NCI-H526 (cell line): Measurements from ENCODE around the gene POGLUT2.

Experiments
- DNase-seq, 2 experiments: peaks; one replicate each; lab custom pipeline; 2025; lab: John Stamatoyannopoulos, UW

POGLUT2 gene

DNA sequence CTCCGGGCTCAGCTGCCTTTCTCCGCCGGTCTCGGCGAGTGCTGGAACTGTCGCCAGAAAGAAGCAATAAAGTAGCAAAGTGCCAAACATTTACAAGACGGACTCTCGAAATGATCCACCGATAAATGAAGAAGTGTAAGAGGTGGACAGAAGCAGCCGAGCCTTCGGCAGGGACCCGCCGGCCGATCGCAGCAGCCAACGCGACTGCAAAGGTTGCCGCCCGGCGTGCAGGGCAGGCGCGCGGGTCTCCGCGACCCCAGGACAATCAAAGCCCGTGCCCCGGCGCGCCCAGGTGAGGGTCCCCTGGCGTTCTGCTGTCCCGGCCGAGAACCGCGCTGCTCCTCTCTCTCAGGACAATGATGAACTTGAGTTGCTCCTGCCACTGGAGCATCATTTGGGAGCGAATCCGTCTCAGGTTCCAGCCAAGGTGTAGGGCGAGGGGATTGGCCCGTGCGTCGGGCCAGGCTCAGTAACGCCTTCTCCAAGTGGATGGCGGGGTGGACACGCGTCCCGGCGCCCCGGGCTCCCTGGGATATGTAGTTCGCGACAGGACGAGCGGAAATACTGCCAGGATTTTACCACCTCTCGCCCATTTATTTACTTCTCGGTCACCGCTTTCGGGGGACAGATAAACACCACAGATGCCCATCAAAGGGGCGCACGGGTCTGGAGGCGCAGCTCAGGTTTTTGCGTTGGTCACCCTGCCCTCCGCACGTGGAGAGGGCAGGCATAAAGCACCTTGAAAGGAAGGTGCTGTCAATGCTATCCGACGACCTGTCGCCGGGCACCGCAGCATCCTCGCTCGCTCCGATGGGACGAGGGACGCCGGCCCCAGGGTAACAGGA is at the start of gene POGLUT2, which contains the start of gene BIVM:
POGLUT2 (minus strand) TSS at position 396 of the 845 bp plus-strand sequence; CDS start at position 90, 306 bp downstream.
BIVM (plus strand) TSS at position 539 of the 845 bp plus-strand sequence. CDS start 8,149 bp downstream, outside the sequence.
- DNase-seq = peak; percentile 95 to 97

DNA sequence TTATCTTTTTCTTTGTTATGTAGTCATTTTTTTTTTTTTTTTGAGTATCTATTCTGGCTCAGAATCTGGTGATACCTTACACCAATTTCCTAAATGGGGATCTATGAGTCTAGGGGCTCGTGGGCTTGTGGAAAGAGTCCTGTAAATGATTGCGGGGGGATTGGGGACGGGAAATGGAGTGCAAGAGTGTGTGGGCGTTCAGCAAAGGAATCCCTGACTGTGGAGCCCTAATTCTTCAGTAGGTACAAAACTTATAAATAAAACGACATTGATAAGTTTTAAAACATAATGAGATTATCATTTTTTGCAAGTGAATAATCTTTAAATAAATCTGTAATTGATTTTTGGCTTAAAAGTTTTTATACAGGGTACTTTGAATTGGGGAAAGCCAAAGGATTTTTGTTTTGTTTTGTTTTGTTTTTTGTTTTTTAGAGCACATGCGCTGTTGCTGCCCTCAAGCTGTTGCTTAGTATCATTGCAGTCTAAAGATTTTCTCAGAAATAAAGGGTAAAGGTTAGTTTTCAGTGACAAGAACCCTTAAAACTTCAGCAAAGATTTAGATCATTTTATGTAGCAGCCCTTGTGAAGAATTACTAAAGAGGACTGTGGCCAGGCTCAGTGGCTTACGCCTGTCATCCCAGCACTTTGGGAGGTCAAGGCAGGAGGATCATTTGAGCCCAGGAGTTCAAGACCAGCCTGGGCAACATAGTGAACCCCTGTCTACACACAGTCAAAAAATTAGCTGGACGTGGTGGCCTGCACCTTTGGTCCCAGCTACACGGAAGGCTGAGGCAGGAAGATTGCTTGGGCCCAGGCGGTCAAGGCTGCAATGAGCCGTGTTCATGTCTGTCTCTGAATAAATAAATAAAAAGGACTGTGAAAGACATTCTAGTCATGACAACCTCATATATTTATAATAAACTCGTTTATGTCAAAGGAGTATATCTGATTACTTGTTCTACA is 48.8 kb upstream of the POGLUT2 start:
- DNase-seq = peak; percentile 52 to 55

DNA sequence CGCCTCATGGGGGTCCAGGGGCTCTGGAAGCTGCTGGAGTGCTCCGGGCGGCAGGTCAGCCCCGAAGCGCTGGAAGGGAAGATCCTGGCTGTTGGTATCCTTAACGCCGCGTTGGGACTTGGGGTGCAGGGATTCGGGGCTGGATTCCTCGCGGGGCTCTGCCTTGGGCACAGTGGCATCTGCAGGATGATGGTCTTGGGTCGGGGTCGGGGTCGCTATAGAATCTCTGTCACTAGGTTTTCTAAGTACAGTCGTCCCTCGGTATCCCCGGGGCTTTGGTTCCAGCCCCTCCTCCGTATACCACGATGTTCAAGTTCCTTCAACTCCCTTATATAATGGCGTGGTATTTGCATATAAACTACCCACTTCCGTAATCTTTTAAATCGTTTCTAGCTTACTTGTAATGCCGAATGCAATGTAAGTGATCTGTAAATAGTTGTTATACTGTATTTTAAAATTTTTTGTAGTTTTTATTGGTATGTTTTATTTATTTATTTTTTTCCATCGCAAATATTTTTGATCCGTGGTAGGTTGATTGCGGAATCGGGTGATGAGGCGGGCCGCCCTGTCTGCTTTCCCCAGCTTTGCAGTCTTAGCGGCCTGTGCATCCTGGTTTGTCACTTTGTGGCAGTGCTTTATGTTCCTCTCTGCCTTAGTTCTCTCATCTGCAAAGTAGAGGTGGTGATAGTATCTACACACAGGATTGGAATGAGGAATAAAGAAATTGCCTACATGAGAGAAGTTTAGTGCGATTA is 47.7 kb upstream of the POGLUT2 start:
- DNase-seq = peak; percentile 45 to 68

DNA sequence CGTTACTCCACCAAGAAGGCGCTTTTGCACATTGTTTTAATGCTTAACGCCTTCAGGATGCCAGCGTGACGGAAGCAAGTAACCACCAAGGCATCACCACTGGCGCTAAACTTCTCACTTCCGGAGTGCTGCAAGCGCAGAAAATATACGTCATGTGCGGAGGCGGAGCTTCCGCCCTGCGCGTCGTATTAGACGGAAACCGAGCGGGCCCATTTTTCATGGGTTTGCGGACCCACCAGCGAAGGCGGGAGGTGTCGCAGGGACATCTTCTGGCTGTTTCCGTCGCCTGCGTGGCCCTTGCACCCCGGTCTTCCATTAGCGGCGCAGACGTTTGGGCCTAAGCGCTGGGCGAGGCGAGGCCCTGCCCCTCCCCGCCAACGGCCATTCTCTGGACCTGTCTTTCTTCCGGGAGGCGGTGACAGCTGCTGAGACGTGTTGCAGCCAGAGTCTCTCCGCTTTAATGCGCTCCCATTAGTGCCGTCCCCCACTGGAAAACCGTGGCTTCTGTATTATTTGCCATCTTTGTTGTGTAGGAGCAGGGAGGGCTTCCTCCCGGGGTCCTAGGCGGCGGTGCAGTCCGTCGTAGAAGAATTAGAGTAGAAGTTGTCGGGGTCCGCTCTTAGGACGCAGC is 47.0 kb upstream of the POGLUT2 start, which contains the start of gene ERCC5:
ERCC5 (plus strand) TSS at position 403 of the 631 bp plus-strand sequence. CDS start 235 bp downstream, outside the sequence.
- DNase-seq = peak; percentile 92 to 97

DNA sequence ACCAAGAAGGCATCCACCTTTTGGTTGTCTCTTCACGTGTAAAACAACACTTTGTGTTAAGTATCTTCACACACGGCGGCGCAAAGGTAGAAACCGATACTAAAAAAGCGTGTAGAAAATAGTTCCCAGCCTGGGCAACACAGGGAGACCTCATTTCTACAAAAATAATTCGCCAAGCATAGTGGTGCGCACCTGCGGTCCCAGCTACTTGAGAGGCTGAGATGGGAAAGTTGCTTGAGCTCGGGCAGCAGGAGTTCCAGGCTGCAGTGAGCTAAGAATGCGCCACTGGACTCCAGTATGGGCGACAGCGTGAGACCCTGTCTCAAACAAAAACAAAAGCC is 46.5 kb upstream of the POGLUT2 start:
- no peak for DNase-seq

DNA sequence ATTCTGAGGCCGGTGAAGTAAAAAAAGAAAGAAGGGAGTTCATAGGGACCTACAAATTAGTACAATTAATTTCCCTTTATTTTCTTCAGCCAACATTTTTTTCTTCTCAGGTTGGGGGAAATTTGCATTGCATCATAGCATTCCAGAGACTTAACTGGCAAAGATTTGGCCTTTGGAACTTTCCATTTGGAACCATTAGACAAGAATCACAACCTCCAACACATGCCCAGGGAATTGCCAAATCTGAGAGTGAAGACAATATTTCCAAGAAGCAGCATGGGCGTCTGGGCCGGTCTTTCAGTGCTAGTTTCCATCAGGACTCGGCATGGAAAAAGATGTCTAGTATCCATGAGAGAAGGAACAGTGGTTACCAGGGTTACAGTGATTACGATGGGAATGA is 40.7 kb upstream of the POGLUT2 start:
- no peak for DNase-seq

DNA sequence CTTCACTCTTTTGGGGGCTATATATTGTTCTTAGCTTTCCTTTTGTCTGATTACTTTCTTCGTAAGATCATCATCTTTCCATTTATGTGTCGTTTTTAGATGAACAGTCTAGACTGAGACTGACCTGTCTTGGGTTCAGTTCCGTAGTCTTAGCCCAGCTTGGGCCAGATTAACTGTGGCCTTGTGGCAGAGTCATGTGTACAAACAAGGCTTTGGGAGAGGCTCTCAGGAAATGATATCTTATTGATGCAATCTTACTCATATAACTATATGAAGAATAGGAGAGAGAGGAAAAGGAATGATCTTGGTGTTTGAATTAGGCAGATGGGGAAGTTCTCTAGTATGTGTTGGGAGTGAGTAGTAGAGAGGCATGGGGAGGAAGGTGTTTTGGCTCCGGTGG is 40.2 kb upstream of the POGLUT2 start:
- no peak for DNase-seq

DNA sequence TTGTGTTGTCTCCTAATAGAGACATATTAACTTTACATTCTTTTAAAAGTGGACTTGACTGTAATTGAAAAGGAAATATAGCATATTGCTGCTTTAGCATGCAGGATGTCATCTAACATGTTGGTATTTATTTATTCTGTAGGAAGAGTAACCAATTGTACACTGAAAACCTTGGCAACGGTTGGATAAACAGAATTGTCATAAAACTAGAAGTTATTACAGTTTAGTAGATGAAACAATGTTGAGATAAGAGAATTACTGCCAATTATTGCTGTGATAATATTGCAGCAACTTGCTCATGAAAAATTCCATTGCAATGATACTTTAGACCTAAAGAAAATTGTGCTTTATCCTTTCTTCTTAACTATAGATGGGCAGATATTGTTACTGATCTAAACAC is 39.5 kb upstream of the POGLUT2 start:
- DNase-seq = no peak

DNA sequence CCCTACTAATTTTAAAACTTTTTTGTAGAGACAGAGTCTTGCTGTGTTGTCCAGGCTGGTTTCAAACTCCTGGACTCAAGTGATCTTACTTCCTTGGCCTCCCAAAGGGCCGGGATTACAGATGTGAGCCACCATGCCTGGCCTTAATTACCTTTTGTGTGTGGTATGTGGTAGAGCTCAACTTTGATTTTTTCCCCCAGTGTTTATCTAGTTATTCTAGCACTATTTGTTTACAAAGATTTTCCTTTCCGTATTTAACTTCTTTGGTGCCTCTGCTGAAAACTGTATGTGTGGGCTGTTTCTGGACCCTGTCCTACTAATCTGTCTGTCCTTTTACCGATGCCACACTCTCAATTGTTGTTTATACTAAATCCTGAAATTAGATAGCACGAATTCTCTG is 37.7 kb upstream of the POGLUT2 start:
- no peak for DNase-seq

DNA sequence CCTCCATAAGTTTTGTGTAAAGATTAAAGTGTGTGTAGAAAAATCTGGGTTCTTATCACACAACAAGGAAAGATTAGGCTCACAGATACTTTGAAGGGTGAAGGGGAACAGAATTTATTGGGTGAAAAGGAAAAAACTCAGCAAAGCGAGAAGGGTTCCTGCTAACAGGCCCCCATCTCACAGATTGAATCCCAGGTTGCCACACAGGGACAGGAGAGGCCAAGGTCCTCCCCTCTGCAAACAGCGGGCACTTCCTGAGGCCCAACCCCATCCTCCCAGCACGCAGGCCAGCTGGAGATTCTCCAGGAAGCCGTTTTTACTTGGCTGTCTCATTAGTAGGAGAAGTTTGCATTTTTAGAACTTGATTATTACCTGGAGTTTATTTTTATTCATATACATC is 31.9 kb upstream of the POGLUT2 start:
- no peak for DNase-seq

DNA sequence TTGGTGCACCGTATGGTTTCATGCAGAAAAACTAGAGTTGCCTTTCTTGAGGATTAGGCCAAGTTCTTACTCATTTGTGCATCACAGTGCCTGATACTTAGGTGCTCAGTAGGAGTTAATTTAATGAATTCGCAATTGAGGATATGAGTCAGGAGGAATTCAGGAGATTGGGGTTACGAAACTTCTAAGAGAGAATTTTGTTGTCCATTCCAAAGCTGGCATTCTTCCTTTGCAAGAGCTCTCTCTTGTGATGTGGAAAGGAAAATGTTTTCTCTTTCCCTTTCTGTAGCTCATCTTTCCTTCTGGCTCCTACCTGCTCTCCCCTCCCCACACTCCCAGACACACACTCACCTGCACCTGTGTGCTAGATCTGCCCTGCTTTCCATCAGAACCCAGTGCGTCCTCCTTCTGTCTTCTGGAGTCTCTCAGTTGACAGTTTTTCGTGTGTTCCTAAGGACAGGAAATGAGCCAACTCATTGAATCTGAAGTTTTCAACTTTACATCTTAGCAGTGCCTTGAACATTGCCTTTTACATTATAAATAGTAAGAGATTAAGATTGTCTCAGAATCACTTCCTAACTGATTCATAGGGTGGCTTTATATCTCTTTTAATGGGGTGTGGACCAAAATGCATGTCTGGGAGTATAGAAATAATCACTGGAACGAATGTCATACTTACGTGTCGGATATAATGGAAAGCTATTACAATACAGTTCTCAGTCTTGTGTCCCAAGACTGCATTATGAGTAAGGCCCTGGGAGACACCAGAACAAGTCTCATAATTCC is 27.3 kb upstream of the POGLUT2 start:
- no peak for DNase-seq

DNA sequence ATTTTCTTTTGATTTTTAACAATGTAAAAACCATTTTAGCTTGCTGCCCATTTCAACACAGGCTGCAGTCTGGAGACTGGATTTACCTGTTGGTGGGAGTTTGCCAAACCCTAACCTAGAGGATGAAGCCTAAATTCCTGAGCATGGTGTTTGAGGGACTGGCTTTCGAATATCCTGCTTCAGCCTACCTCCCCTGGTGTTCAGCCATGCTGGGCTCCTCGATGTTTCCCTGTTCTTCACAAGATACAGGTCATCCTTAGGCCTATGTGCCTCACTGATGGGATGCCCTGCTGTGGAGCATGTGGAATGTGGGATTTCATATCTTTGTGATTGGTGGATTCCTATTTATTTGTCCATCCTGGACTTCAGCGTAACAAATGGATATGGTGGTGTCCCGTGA is 26.6 kb upstream of the POGLUT2 start:
- no peak for DNase-seq

DNA sequence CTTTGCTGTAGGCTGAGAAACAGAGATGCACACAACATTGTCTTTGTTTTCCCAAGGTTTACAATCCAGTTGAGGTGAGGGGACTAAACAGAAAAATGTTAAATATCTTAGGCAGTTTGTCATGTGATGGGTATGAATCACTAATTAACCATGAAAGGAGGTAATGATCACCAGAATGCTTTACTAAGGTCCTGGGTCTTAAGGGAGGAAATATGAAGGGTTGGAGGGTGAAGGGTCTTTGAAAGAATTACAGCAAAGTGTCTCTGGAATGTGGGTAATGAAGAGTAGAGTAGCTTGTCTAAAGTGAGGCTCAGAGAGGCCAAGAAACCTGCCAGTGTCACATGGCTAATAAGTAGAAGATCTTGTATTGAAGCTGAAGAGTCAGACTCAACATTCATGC is 19.1 kb upstream of the POGLUT2 start:
- no peak for DNase-seq

DNA sequence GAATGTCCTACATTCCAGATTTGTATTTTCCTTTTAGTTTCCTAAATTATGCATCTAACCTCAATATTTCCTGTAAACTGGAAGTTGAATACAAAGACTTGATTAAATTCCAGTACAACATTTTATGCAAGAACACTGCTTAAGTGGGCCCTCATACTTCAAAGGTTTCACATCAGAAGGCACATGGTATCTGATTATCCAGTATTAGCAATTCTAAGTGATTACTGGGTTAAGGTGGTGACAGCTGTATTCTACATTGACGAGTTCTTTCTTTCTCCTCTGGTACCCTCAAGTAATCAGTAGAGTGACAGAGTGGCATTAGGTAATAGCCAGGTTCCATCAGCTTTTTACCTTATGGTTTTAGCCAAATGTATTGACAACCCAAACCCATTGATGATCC is 18.5 kb upstream of the POGLUT2 start:
- no peak for DNase-seq

DNA sequence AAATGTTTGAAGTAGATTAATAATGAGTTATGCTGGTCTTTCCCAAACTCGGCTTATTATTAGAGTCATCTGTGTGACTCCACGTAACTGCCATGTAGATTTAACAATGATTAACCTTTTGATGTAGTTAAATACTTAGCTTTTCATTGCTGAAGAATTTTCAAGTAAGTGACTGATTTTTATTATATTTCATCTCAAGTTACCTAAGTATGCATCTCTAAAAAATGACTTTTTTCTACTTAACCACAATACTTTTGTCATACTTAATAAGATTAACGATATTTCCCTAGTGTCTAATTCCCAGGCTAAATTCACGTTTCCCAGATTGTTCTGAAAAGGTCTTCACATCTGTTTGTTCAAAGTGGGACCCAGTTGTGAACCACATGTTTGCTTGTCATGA is 17.9 kb upstream of the POGLUT2 start:
- no peak for DNase-seq

DNA sequence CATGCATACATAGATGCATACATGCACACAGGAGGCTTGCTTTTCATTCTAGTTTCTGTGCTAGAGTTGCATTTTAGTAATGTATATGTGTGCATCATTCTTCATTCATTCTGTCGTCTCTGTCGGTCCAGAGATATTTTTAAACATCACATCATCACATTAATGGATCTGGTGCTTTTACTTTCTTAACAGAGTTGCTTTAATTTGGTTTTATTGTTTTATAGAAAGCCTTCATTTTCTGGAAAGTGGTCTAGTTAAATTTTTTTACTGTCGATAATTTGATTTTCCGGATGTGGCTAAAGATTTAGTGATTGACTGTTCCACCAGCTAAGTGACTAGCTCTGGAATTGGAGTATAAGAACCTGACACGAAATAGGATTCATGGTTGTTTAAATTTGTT is 17.0 kb upstream of the POGLUT2 start:
- no peak for DNase-seq

DNA sequence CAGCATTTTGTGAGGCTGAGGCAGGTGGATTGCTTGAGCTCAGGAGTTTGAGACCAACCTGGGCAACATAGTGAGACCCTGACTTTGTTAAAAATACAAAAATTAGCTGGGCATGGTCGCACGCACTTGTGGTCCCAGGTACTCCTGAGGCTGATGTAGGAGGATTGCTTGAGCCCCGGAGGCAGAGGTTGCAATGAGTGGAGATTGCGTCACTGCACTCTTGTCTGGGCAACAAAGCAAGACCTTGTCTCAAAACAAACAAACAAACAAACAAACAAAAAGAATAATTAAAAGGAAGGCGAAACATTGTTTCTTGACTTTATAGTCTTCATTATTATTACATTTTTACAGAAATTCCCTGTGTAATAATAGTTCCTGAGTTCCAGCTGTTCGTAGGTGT is 16.0 kb upstream of the POGLUT2 start:
- DNase-seq = no peak

DNA sequence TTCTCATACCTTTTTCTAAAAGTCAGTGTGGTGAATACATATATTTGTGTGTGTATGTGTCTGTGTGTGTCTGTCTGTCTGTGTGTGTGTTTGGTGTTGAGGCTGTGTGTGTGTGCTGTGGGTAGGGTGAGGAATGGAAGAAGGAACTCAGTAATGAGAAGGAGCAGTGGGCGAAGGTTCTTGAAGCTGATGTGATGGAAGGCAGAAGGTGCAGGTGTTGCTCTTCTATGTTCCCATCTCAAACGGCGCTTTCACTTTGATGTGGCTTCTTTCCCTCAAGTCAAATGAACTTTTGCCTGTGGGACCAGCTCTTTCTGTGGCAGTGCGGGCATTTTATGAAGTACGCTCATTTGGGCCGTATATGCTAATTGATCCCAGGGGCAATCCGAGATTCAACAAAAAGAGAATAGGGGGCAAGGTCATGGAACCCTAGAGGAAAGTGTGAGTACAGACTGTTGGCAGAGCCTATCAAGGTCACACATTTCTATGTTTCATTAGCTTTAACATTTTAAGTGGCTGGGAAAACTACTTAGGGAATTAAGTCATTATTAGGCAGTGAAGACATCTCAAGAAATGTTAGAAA is 15.3 kb upstream of the POGLUT2 start:
- no peak for DNase-seq

DNA sequence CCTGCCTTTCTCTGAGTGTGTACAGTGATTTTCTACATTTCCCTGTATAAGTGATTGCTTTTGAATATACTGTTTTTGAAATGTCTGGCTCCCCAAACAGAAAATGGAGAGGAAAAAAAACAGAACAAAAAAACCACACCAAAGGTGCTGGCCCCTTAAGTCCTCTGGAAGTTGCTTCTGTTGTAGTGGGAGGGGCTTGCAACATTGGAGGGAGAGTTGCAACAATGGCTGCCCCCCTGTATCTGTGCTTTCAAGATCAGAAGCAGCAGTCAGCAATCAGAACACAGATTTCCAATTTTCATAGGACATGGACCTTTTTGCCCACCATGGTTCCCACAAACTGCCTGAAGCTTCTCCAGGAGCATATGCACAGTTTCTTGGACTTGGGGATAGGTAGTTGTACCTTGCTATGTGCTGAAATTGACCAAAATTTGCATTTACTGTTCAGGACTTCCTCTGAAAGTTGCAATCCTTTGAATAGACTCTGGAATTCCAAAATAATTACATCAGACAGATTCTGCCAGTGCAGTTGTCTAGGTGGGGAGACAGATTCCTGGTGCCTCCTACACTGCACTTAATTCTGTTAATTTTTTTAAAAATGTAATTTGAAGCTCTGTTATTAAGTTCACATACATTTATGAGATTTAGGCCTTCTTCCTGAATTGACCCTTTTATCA is 14.0 kb upstream of the POGLUT2 start:
- DNase-seq = no peak

DNA sequence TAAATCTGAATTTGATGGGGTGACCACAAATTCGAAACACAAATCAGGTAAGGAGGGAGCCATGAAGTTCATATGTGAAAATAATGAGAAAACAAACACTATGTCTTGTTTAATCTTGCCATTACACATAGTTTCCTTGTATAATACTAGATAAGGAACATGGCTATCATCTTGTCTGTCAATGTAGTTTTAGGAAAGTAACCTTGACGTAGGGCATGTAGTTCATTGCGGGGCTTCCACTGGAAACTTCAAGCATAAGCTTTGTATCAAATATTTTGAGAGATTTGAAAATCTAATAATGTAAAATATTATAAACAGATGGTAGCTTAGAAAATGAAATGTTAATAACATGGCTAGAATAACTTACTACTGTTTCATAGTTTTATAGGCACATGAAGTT is 8.9 kb upstream of the POGLUT2 start:
- DNase-seq = no peak
